GM21515 (cell line): ENCODE data around the gene SEPTIN1.
"Not testable (repeated sequence)": the region's sequence is repeated elsewhere in the genome, so short reads cannot be mapped to it uniquely, and the experiment has no call there.

Experiments used
- ATAC-seq: cut with Tn5 transposase; IDR thresholded peaks from one replicate; pipeline ENCODE4 v1.9.1; 2021; ENCODE audit not compliant: unreplicated experiment

The SEPTIN1 gene

GRCh38 chr16:30401768-30402425, 19.5 kb upstream of the SEPTIN1 start:
- no peak for ATAC-seq

- no peak for ATAC-seq
Measured at GRCh38 chr16:30399435-30400186, 17.2 kb upstream of the SEPTIN1 start.

GRCh38 chr16:30398661-30399434, 16.5 kb upstream of the SEPTIN1 start:
- ATAC-seq = no peak

GRCh38 chr16:30397776-30398660, 15.7 kb upstream of the SEPTIN1 start:
- no peak for ATAC-seq

GRCh38 chr16:30397056-30397455, 14.7 kb upstream of the SEPTIN1 start:
- no peak for ATAC-seq

GRCh38 chr16:30396627-30397026, 14.3 kb upstream of the SEPTIN1 start:
- ATAC-seq = not testable (repeated sequence)

GRCh38 chr16:30395992-30396585, 13.7 kb upstream of the SEPTIN1 start:
- ATAC-seq = no peak

- ATAC-seq = peak; percentile 61
Measured at GRCh38 chr16:30395155-30395991, 13.0 kb upstream of the SEPTIN1 start, which contains the start of gene ZNF48. Gene ZNF48 (plus strand): TSS chr16:30395420. CDS start chr16:30395795, 375 bp downstream.

- no peak for ATAC-seq
Measured at GRCh38 chr16:30394592-30395154, 12.3 kb upstream of the SEPTIN1 start.

- ATAC-seq = no peak
Measured at GRCh38 chr16:30383521-30383920, 1.2 kb upstream of the SEPTIN1 start.

- no peak for ATAC-seq
Measured at GRCh38 chr16:30381291-30382041, 895 bp downstream of the SEPTIN1 start.

- ATAC-seq = no peak
Measured at GRCh38 chr16:30380803-30381208, 1.6 kb downstream of the SEPTIN1 start.

GRCh38 chr16:30380072-30380802, 2.1 kb downstream of the SEPTIN1 start:
- no peak for ATAC-seq

- no peak for ATAC-seq
Measured at GRCh38 chr16:30379158-30379783, 3.1 kb downstream of the SEPTIN1 start.

- peak; percentile 81 for ATAC-seq
Measured at GRCh38 chr16:30378236-30379157, 3.9 kb downstream of the SEPTIN1 start.

GRCh38 chr16:30377812-30378235, 4.5 kb downstream of the SEPTIN1 start:
- ATAC-seq = peak; percentile 37
